K562 (cell line): ENCODE measurements around the gene ADD1. TPM values are rescaled to one million over a fixed set of nuclear protein-coding genes. Genes with fewer than 3 reads are reported as not detected.

Source experiments
- ATAC-seq: fragments of 200-7000 bp; cut with Tn5 transposase; 3 replicates; pipeline ENCODE4 v1.9.1; 2020; ENCODE audit warnings: moderate library complexity
- BruUV-seq: library from RNA; stranded (reverse); fragments of 400-500 nt; replicated peaks from 2 replicates; lab custom pipeline; 2021; lab: Mats Ljungman, UMichigan
- CTCF ChIA-PET: fragments of 300-600 bp; formaldehyde crosslinking; extraction: SDS; loops from one replicate; lab custom pipeline; 2021; ENCODE audit warnings: low intra/inter-chr PET ratio; lab: Yijun Ruan, JAX
- POLR2A ChIA-PET: fragments of 300-600, 350-650 bp; sonication (Branson Sonifier 250); formaldehyde crosslinking; extraction: SDS; loops from one replicate; lab custom pipeline; 2021; ENCODE audit warnings: antibody characterized with exemption, inconsistent platforms; lab: Yijun Ruan, JAX
- DNase-seq, 4 experiments: peaks; one replicate each; pipeline versions ENCODE4 v3.0.0 to v3.0.0-alpha.2; 2011 to 2018; ENCODE audit warnings: low spot score in 3 of 4, mixed read lengths in 3 of 4; ENCODE audit errors: extremely low read depth in 1 of 4
- FAIRE-seq: peaks from 2 replicates; lab custom pipeline; 2011; peaks lifted over from hg19 to GRCh38; lab: Jason Lieb, UNC
- H2AFZ ChIP-seq: 2 replicates; pipeline ENCODE4 v1.6.0; 2011; ENCODE audit warnings: low read depth, low read length, control low read depth, inconsistent platforms
- H3K27ac ChIP-seq: fragments of 200-600 bp; 3 replicates; pipeline ENCODE4 v1.8.0; 2011; ENCODE audit warnings: low read depth, mild to moderate bottlenecking, control low read depth, inconsistent platforms, low read length, moderate library complexity, mixed read lengths; ENCODE audit errors: extremely low read depth
- H3K27me3 ChIP-seq, 2 experiments: fragments of 300-600 bp in 1 of 2; 2 replicates in 1 of 2; 3 replicates in 1 of 2; pipeline versions ENCODE4 v1.6.0 to v1.8.0; 2011; ENCODE audit warnings: inconsistent platforms in 2 of 2, low read length in 2 of 2, mild to moderate bottlenecking in 1 of 2, mixed read lengths in 1 of 2, moderate library complexity in 1 of 2; ENCODE audit not compliant: control insufficient read depth in 2 of 2, insufficient read depth in 2 of 2
- H3K36me3 ChIP-seq: fragments of 300-600 bp; 3 replicates; pipeline ENCODE4 v1.8.0; 2011; ENCODE audit warnings: mild to moderate bottlenecking, low read length, inconsistent platforms; ENCODE audit not compliant: control insufficient read depth, insufficient read depth
- H3K4me1 ChIP-seq, 2 experiments: fragments of 200-600 bp in 1 of 2; replicated peaks in 1 of 2; 2 replicates in 1 of 2; 3 replicates in 1 of 2; pipeline versions ENCODE4 v1.5.1 to v1.8.0; 2011; ENCODE audit warnings: inconsistent platforms in 2 of 2, low read length in 2 of 2, mild to moderate bottlenecking in 1 of 2, mixed read lengths in 1 of 2, moderate library complexity in 1 of 2; ENCODE audit not compliant: control insufficient read depth in 2 of 2, insufficient read depth in 2 of 2
- H3K4me2 ChIP-seq: 2 replicates; pipeline ENCODE4 v1.6.1; 2011; ENCODE audit warnings: low read length, control low read depth, inconsistent platforms, mixed read lengths; ENCODE audit not compliant: insufficient read depth
- H3K4me3 ChIP-seq: fragments of 200-600 bp; sonication (generic), shearing (Covaris generic); 2 replicates; pipeline ENCODE4 v1.5.1; 2016; ENCODE audit warnings: control low read depth, inconsistent platforms
- H3K79me2 ChIP-seq: fragments of 200-600 bp; 3 replicates; pipeline ENCODE4 v1.8.0; 2011; ENCODE audit warnings: low read length, inconsistent platforms; ENCODE audit not compliant: control insufficient read depth, insufficient read depth
- H3K9ac ChIP-seq, 2 experiments: 2 replicates each; pipeline versions ENCODE4 v1.6.0 to v1.6.1; 2011; ENCODE audit warnings: low read depth in 2 of 2, low read length in 2 of 2, control low read depth in 1 of 2, inconsistent platforms in 1 of 2, mild to moderate bottlenecking in 1 of 2, mixed read lengths in 1 of 2; ENCODE audit not compliant: insufficient read depth in 1 of 2
- H3K9me1 ChIP-seq: one replicate; pipeline ENCODE4 v1.6.0; 2011; ENCODE audit warnings: inconsistent platforms, mild to moderate bottlenecking, low read length, moderate library complexity; ENCODE audit not compliant: control insufficient read depth, insufficient read depth
- H3K9me3 ChIP-seq: replicated peaks from 2 replicates; pipeline ENCODE4 v1.5.1; 2011; ENCODE audit warnings: low read depth, low read length, inconsistent platforms; ENCODE audit not compliant: control insufficient read depth, insufficient read depth
- H4K20me1 ChIP-seq: replicated peaks from 2 replicates; pipeline ENCODE4 v1.6.1; 2011; ENCODE audit warnings: low read length, inconsistent platforms, mixed read lengths; ENCODE audit not compliant: control insufficient read depth, insufficient read depth
- CTCF ChIP-seq, 3 experiments: IDR thresholded peaks in 2 of 3; conservative IDR thresholded peaks in 1 of 3; 2 replicates each; pipeline ENCODE4 v1.5.1; 2011 to 2012; ENCODE audit warnings: low read length in 3 of 3, mild to moderate bottlenecking in 3 of 3, control low read depth in 2 of 3, improper control_type of control experiment in 1 of 3, inconsistent platforms in 1 of 3, low read depth in 1 of 3, mixed read lengths in 1 of 3, moderate library complexity in 1 of 3; ENCODE audit not compliant: insufficient read depth in 2 of 3
- EP300 ChIP-seq: IDR thresholded peaks from 2 replicates; pipeline ENCODE4 v1.6.1; 2012; ENCODE audit warnings: low read length, improper control_type of control experiment
- ETV1 ChIP-seq: fragments of 450-650 bp; conservative IDR thresholded peaks from 2 replicates; pipeline ENCODE4 v1.6.1; 2016; ENCODE audit warnings: missing genetic modification characterization, control low read depth, low read depth, missing compliant biosample characterization
- EWSR1 ChIP-seq: fragments of 450-650 bp; IDR thresholded peaks from 2 replicates; pipeline ENCODE4 v1.6.1; 2018; ENCODE audit warnings: borderline replicate concordance, mild to moderate bottlenecking, low read depth, moderate library complexity; ENCODE audit not compliant: partially characterized antibody
- MEIS2 ChIP-seq: fragments of 450-650 bp; IDR thresholded peaks from 2 replicates; pipeline ENCODE4 v1.6.1; 2014; ENCODE audit warnings: mild to moderate bottlenecking; ENCODE audit not compliant: partially characterized antibody
- PBX2 ChIP-seq, 2 experiments: IDR thresholded peaks in 1 of 2; conservative IDR thresholded peaks in 1 of 2; 2 replicates each; pipeline ENCODE4 v1.6.1; 2016; ENCODE audit warnings: low read depth in 2 of 2, mild to moderate bottlenecking in 1 of 2, missing compliant biosample characterization in 1 of 2, missing genetic modification characterization in 1 of 2, moderate library complexity in 1 of 2
- PKNOX1 ChIP-seq: fragments of 450-650 bp; IDR thresholded peaks from 2 replicates; pipeline ENCODE4 v1.6.1; 2016
- RAD21 ChIP-seq, 2 experiments: fragments of 250-450 bp in 1 of 2; fragments of 450-650 bp in 1 of 2; sonication (Bioruptor Pico) in 1 of 2; formaldehyde crosslinking in 1 of 2; IDR thresholded peaks in 1 of 2; conservative IDR thresholded peaks in 1 of 2; 2 replicates each; pipeline versions ENCODE4 v1.4.0 to v1.8.0; 2020 to 2022; ENCODE audit warnings: mild to moderate bottlenecking in 2 of 2, moderate library complexity in 1 of 2
- ZNF143 ChIP-seq: sonication (generic); formaldehyde crosslinking; IDR thresholded peaks from 2 replicates; pipeline ENCODE4 v1.9.0; 2022; ENCODE audit warnings: mild to moderate bottlenecking, missing genetic modification reagents
- WGBS: fragments of 100-300 bp; shearing (Covaris generic); methylation state at CpG from one replicate; pipeline ENCODE4 v1.1.6; 2016; ENCODE audit warnings: low coverage, mixed read lengths; ENCODE audit not compliant: insufficient coverage; ENCODE audit errors: missing lambda C conversion rate; 5-methylcytosine and 5-hydroxymethylcytosine counted together
- in situ Hi-C: fragments of 300-500 bp; cut with MboI; formaldehyde crosslinking; loops from 4 replicates; pipeline ENCODE4 v1.15.0; 2018; ENCODE audit warnings: inconsistent platforms, mixed read lengths
- intact Hi-C: fragments of 100-400 bp; cut with micrococcal nuclease; formaldehyde crosslinking; loops from 2 replicates; pipeline ENCODE4 v1.14.2; 2022
- polyA plus RNA-seq, 8 experiments: library from polyadenylated mRNA; depleted of rRNA in 4 of 8; stranded (reverse) in 5 of 8; unstranded in 3 of 8; fragments of >200 nt; fragmentation: Nextera tagmentation in 2 of 8; fragmentation: Illumina TruSeq in 1 of 8; extraction: Ambion mirVana in 2 of 8; extraction: Trizol in 1 of 8; gene quantifications; 2 replicates each; pipeline versions ENCODE4 v1.2.1 to v1.2.3, GENCODE V29; 2011 to 2014; ENCODE audit warnings: inconsistent platforms in 1 of 8, missing spikeins in 1 of 8
- total RNA-seq, 7 experiments: library from RNA; depleted of rRNA in 6 of 7; stranded (reverse); fragments of >200 nt in 6 of 7; fragmentation: Illumina TruSeq in 2 of 7; extraction: Trizol in 2 of 7; gene quantifications; 2 replicates each; pipeline versions ENCODE4 v1.2.1 to v1.2.3, GENCODE V29; 2011 to 2021; ENCODE audit warnings: low replicate concordance in 1 of 7

The ADD1 gene
- total and polyA plus RNA-seq, 9 of the 15 experiments (the other 6 are each of a cell fraction or from before 2014, with no cell fraction given), result 17.5 to 153 (median 74.0) TPM

GRCh38 chr4:2871911-2872310 lies 28.3 kb downstream of the ADD1 start:
- FAIRE-seq, result peak; percentile 40

More at GRCh38 chr4:2871911-2872310, 28.3 kb downstream of the ADD1 start:
- ATAC-seq (no peak), DNase-seq (peak in 2 of 4 experiments; percentile 21 to 45)
- TF ChIP-seq MEIS2, result peak; percentile 91
- 0 out of 6 replicates have a peak, but pooled peaks of 1 of the 3 experiments have one; percentile 8 for TF ChIP-seq CTCF (IDR thresholded peaks at IDR 0.05 in 2 of 3, conservative IDR thresholded peaks at IDR 0.05 in 1 of 3; ENCODE audit: insufficient read depth in 2 of 3, low read depth in 1 of 3, low read length in 3 of 3)
- peak; percentile 32; the same call in 1 of the 2 replicates for TF ChIP-seq PBX2 (CRISPR knock-in tag; IDR thresholded peaks at IDR 0.05; ENCODE audit: low read depth)
- TF ChIP-seq PBX2 (tag; conservative IDR thresholded peaks at IDR 0.05; ENCODE audit: low read depth), result peak; percentile 81
- TF ChIP-seq ETV1, result 0 out of 2 replicates have a peak, but pooled peaks have one; percentile 11
- TF ChIP-seq ZNF143, result no peak
- TF ChIP-seq RAD21 (CRISPR knock-in tag; conservative IDR thresholded peaks at IDR 0.05 in 1 of 2, IDR thresholded peaks at IDR 0.05 in 1 of 2), result peak in 1 of 2 experiments; percentile 29; a peak in 2 of 4 replicates
- TF ChIP-seq EP300, result peak; percentile 10; the same call in 1 of the 2 replicates
- no peak for TF ChIP-seq EWSR1
- TF ChIP-seq PKNOX1, result peak; percentile 96
- Histone ChIP-seq H3K79me2 (peaks cover 78% of the 10 kb centered on the region), H3K9me1 (peaks cover 6% of the 10 kb centered on the region), H3K4me1 (peaks cover 14 to 32% of the 10 kb centered on the region in 2 experiments), H3K27me3 (no peaks in the 10 kb centered on the region), H3K9me3 (no peaks in the 10 kb centered on the region), H3K9ac (no peak overlapping the region), H2AFZ (no peak overlapping the region), H3K36me3 (peaks cover 17% of the 10 kb centered on the region), H4K20me1 (peaks cover 37% of the 10 kb centered on the region), H3K27ac (no peak overlapping the region), H3K4me3 (no peak overlapping the region), H3K4me2 (no peak overlapping the region)
- CTCF ChIA-PET, result no interaction called here
- WGBS, result 5% methylated on average over 2 of the region's 2 CpGs
- in situ Hi-C loops, result no loop called here
- intact Hi-C loops, result no loop called here
- POLR2A ChIA-PET, result interaction anchor here (1.9 to 2.2 kb wide), 2 partner anchors 11 to 12 kb away, joined by 5 to 12 read pairs; no protein-coding TSS in a partner anchor
- no TSS peak for BruUV-seq
